ENCODE data around the gene SHE.

The SHE gene

GRCh38 chr1:154517661-154518060 lies 15.4 kb upstream of the SHE start:
- in situ Hi-C loops (cut with MboI; ENCODE audit: low sequenced_read_pairs) = no loop called here

- in situ Hi-C loops (cut with MboI; ENCODE audit: low sequenced_read_pairs) = no loop called here
Measured at GRCh38 chr1:154514066-154514553, 11.9 kb upstream of the SHE start.

- in situ Hi-C loops (cut with MboI; ENCODE audit: low sequenced_read_pairs) = no loop called here
Measured at GRCh38 chr1:154512760-154513159, 10.5 kb upstream of the SHE start.

- in situ Hi-C loops (cut with MboI; ENCODE audit: low sequenced_read_pairs) = no loop called here
Measured at GRCh38 chr1:154503898-154504297, 1.7 kb upstream of the SHE start.

- in situ Hi-C loops (cut with MboI; ENCODE audit: low sequenced_read_pairs) = no loop called here
Measured at GRCh38 chr1:154502744-154503115, 518 bp upstream of the SHE start.

GRCh38 chr1:154501423-154502065 lies 668 bp downstream of the SHE start:
- in situ Hi-C loops (cut with MboI; ENCODE audit: low sequenced_read_pairs) = no loop called here

GRCh38 chr1:154500533-154500932 lies 1.7 kb downstream of the SHE start:
- in situ Hi-C loops (cut with MboI; ENCODE audit: low sequenced_read_pairs) = no loop called here

- in situ Hi-C loops (cut with MboI; ENCODE audit: low sequenced_read_pairs) = no loop called here
Measured at GRCh38 chr1:154499446-154499845, 2.8 kb downstream of the SHE start.

GRCh38 chr1:154497026-154497806 lies 5.0 kb downstream of the SHE start:
- in situ Hi-C loops (cut with MboI; ENCODE audit: low sequenced_read_pairs) = no loop called here

GRCh38 chr1:154496383-154496782 lies 5.8 kb downstream of the SHE start:
- in situ Hi-C loops (cut with MboI; ENCODE audit: low sequenced_read_pairs) = no loop called here

- in situ Hi-C loops (cut with MboI; ENCODE audit: low sequenced_read_pairs) = no loop called here
Measured at GRCh38 chr1:154495496-154496273, 6.5 kb downstream of the SHE start.

- in situ Hi-C loops (cut with MboI; ENCODE audit: low sequenced_read_pairs) = no loop called here
Measured at GRCh38 chr1:154493276-154493675, 8.9 kb downstream of the SHE start.

GRCh38 chr1:154492115-154492514 lies 10.1 kb downstream of the SHE start:
- in situ Hi-C loops (cut with MboI; ENCODE audit: low sequenced_read_pairs) = no loop called here

GRCh38 chr1:154490317-154490716 lies 11.9 kb downstream of the SHE start:
- in situ Hi-C loops (cut with MboI; ENCODE audit: low sequenced_read_pairs) = no loop called here

GRCh38 chr1:154489695-154490274 lies 12.4 kb downstream of the SHE start:
- in situ Hi-C loops (cut with MboI; ENCODE audit: low sequenced_read_pairs) = loop anchor here (10.0 kb wide), 1 partner anchor 55 kb away; no protein-coding TSS in a partner anchor

GRCh38 chr1:154488922-154489321 lies 13.3 kb downstream of the SHE start:
- in situ Hi-C loops (cut with MboI; ENCODE audit: low sequenced_read_pairs) = loop anchor here (10.0 kb wide), 1 partner anchor 56 kb away; no protein-coding TSS in a partner anchor

- in situ Hi-C loops (cut with MboI; ENCODE audit: low sequenced_read_pairs) = loop anchor here (10.0 kb wide), 1 partner anchor 58 kb away; no protein-coding TSS in a partner anchor
Measured at GRCh38 chr1:154486756-154487155, 15.5 kb downstream of the SHE start.

GRCh38 chr1:154485910-154486496 lies 16.2 kb downstream of the SHE start:
- in situ Hi-C loops (cut with MboI; ENCODE audit: low sequenced_read_pairs) = loop anchor here (10.0 kb wide), 1 partner anchor 59 kb away; no protein-coding TSS in a partner anchor

- in situ Hi-C loops (cut with MboI; ENCODE audit: low sequenced_read_pairs) = loop anchor here (10.0 kb wide), 1 partner anchor 60 kb away; no protein-coding TSS in a partner anchor
Measured at GRCh38 chr1:154485106-154485505, 17.1 kb downstream of the SHE start.

Measured in HL-60/S4 (cell line).